ENCODE measurements around the gene GALNT18. TPM values are rescaled to one million over a fixed set of nuclear protein-coding genes. Genes with fewer than 3 reads are reported as not detected.

Gene GALNT18
- total RNA-seq, 1 donor from 2014 or later = 22.1 TPM

- no peaks in the 10 kb centered on the region for H3K4me1 ChIP-seq
- intact Hi-C loops (cut with DNase I) = no loop called here
Measured at GRCh38 chr11:11308249-11308648, 313.6 kb downstream of the GALNT18 start.

DNA sequence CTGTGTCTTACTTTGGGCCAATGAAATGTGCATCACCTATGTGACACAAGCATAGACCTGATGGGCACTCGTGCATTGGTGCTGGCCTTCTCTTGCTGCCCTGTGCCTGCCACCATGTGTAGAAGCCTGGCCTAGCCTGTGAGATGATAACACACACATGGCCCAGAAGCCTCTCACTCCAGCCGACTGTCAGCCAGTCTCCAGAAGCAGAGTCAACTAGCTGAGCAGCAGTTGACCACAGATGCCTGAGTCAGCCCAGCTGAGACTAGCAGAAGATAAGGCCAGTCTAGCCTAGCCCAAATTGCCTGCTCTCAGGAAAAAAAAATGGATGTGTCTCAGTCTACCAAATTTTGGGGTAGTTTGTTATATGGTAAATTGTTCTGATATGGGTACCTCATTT, 314.9 kb downstream of the GALNT18 start:
- Histone ChIP-seq H3K9me3 (no peaks in the 10 kb centered on the region), H3K27ac (no peak overlapping the region), H3K4me3 (no peak overlapping the region), H3K4me1 (no peaks in the 10 kb centered on the region), H3K27me3 (no peaks in the 10 kb centered on the region), H3K36me3 (no peaks in the 10 kb centered on the region)
- TF ChIP-seq POLR2AphosphoS5 (IDR thresholded peaks at IDR 0.05; ENCODE audit: insufficient read depth in 1 of 2, low read depth in 1 of 2) (no peak), POLR2A (IDR thresholded peaks at IDR 0.05) (no peak), CTCF (IDR thresholded peaks at IDR 0.05) (no peak)
- intact Hi-C loops (cut with DNase I) = no loop called here
- no peak for DNase-seq (ENCODE audit: extremely low spot score in 2 of 2)

More at GRCh38 chr11:11308249-11308648, 313.6 kb downstream of the GALNT18 start:
- no peak overlapping the region for H3K27ac ChIP-seq
- H3K4me3 ChIP-seq = no peak overlapping the region
- no peaks in the 10 kb centered on the region for H3K27me3 ChIP-seq
- DNase-seq (ENCODE audit: extremely low spot score in 2 of 2) = no peak
- no peaks in the 10 kb centered on the region for H3K9me3 ChIP-seq
- no peaks in the 10 kb centered on the region for H3K36me3 ChIP-seq
- TF ChIP-seq POLR2AphosphoS5 (IDR thresholded peaks at IDR 0.05; ENCODE audit: insufficient read depth in 1 of 2, low read depth in 1 of 2) (no peak), CTCF (IDR thresholded peaks at IDR 0.05) (no peak), POLR2A (IDR thresholded peaks at IDR 0.05) (no peak)

- intact Hi-C loops (cut with DNase I) = no loop called here
- H3K27ac ChIP-seq = no peak overlapping the region
- TF ChIP-seq POLR2AphosphoS5 (IDR thresholded peaks at IDR 0.05; ENCODE audit: insufficient read depth in 1 of 2, low read depth in 1 of 2) (no peak), POLR2A (IDR thresholded peaks at IDR 0.05) (no peak), CTCF (IDR thresholded peaks at IDR 0.05) (no peak)
- no peak for DNase-seq (ENCODE audit: extremely low spot score in 2 of 2)
- H3K27me3 ChIP-seq = no peaks in the 10 kb centered on the region
- H3K36me3 ChIP-seq = no peaks in the 10 kb centered on the region
- H3K4me1 ChIP-seq = no peaks in the 10 kb centered on the region
- no peak overlapping the region for H3K4me3 ChIP-seq
- no peaks in the 10 kb centered on the region for H3K9me3 ChIP-seq
Measured at GRCh38 chr11:11304550-11304949, 317.3 kb downstream of the GALNT18 start.

DNA sequence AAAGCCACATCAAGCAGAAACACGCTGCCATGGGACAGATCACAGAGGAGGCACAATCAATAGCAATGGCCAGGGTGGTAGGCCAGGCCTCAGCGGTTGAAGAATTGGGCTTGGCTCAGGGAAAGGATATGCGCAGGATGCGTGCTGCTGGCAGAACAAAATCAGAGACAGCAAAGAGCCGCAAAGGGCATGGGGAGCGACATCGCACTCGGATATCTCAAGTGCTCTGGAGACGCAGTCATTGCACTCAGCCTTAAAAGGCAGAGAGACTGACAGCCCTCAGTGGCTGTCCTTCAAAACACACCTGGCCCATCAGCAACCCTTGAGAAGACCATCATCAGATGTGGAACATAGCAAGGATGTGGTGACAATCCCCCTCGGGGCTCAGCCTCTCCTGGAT, 319.2 kb downstream of the GALNT18 start:
- H3K27ac ChIP-seq = no peak overlapping the region
- TF ChIP-seq POLR2AphosphoS5 (IDR thresholded peaks at IDR 0.05; ENCODE audit: insufficient read depth in 1 of 2, low read depth in 1 of 2) (no peak), POLR2A (IDR thresholded peaks at IDR 0.05) (no peak), CTCF (IDR thresholded peaks at IDR 0.05) (no peak)
- DNase-seq (ENCODE audit: extremely low spot score in 2 of 2) = no peak
- intact Hi-C loops (cut with DNase I) = no loop called here
- no peaks in the 10 kb centered on the region for H3K4me1 ChIP-seq
- H3K4me3 ChIP-seq = no peak overlapping the region
- H3K9me3 ChIP-seq = no peaks in the 10 kb centered on the region
- H3K36me3 ChIP-seq = no peaks in the 10 kb centered on the region
- no peaks in the 10 kb centered on the region for H3K27me3 ChIP-seq

- DNase-seq (ENCODE audit: extremely low spot score in 2 of 2) = no peak
- H3K36me3 ChIP-seq = no peaks in the 10 kb centered on the region
- H3K9me3 ChIP-seq = no peaks in the 10 kb centered on the region
- H3K27me3 ChIP-seq = no peaks in the 10 kb centered on the region
- no peaks in the 10 kb centered on the region for H3K4me1 ChIP-seq
- no peak overlapping the region for H3K4me3 ChIP-seq
- TF ChIP-seq POLR2AphosphoS5 (IDR thresholded peaks at IDR 0.05; ENCODE audit: insufficient read depth in 1 of 2, low read depth in 1 of 2) (no peak), CTCF (IDR thresholded peaks at IDR 0.05) (no peak), POLR2A (IDR thresholded peaks at IDR 0.05) (no peak)
- intact Hi-C loops (cut with DNase I) = no loop called here
- no peak overlapping the region for H3K27ac ChIP-seq
Measured at GRCh38 chr11:11301212-11301611, 320.6 kb downstream of the GALNT18 start.
